Activated CD4-positive, alpha-beta T cell treated with anti-CD3 and anti-CD28 coated beads, Interleukin-10, Interleukin-2, amounts not matched to agents 100 ng/mL and 50 ng/mL, durations not matched to agents 16 hours and 8 hours (primary cell): Measurements from ENCODE around the gene MAN2A2.

Experiments
- DNase-seq: peaks from one replicate; pipeline ENCODE4 v3.0.0-alpha.2; 2020

MAN2A2 gene

GRCh38 chr15:90970274-90970673 is 67.2 kb downstream of the MAN2A2 start:
- no peak for DNase-seq

GRCh38 chr15:90972133-90972532 is 69.0 kb downstream of the MAN2A2 start:
- DNase-seq, result no peak
